Stimulated activated CD8-positive, alpha-beta memory T cell treated with anti-CD3 and anti-CD28 coated beads, Interleukin-4, amount 100 ng/mL, for 24 hours (primary cell): Measurements from ENCODE around the gene POMT1.
A peak's percentile ranks its signal among the peaks of the same experiment; 100 is the strongest.
"Not testable (repeated sequence)": the region's sequence is repeated elsewhere in the genome, so short reads cannot be mapped to it uniquely, and the experiment has no call there.

Experiments used
- DNase-seq: peaks from one replicate; pipeline ENCODE4 v3.0.0-alpha.2; 2020; ENCODE audit warnings: low read depth

POMT1 gene

GRCh38 chr9:131496844-131497405, 5.8 kb upstream of the POMT1 start:
- DNase-seq: no peak

GRCh38 chr9:131499254-131499767, 3.4 kb upstream of the POMT1 start:
- DNase-seq: no peak

DNA sequence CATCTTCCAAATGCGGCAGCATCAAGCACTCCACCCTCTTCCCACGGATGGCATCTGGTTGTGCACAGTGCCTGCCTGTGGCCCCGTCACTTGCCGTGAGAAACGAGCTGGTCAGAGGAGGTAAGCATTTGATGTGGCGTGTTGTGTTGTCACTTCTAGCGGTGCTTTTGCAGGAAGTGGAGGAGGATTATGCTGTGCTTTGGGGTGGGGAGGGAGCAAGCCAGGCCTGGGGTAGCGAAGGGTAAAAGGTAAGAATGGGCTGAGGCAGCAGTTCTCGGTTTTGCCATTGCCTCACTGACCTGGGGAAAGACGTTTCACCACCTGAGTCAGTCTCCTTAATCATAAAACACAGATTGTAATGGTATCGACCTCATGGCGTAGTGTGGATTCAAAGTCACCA, 2.3 kb upstream of the POMT1 start:
- DNase-seq: peak; percentile 51

DNA sequence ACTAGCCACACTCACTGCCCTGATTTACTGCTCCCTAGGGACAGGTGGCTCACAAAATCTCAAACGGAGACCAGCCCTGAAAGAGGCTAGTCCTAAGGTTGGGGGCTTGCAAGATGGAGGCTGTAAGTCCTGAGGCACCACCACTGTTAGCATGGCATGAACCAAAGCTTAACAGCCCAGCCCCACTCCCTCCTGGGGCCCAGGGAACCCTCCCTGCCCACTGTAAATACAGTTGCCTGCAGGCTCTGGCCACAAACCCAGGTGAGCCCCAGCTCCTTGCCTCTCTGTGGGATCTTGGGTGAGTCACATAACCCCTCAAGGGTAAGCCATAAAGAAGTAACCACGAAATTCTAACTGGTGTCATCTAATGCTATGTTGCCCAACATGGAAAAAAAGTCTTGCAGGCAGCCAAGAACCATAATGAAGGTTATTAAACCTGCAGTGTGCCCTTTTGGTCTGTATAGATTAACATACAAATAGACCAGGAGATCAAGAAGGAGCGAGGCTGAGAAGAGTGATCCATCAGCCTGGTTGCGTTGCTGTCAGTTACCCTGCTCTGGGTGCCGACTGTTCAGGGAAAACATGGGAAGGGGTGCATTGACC, 1.7 kb upstream of the POMT1 start:
- DNase-seq: peak; percentile 31

DNA sequence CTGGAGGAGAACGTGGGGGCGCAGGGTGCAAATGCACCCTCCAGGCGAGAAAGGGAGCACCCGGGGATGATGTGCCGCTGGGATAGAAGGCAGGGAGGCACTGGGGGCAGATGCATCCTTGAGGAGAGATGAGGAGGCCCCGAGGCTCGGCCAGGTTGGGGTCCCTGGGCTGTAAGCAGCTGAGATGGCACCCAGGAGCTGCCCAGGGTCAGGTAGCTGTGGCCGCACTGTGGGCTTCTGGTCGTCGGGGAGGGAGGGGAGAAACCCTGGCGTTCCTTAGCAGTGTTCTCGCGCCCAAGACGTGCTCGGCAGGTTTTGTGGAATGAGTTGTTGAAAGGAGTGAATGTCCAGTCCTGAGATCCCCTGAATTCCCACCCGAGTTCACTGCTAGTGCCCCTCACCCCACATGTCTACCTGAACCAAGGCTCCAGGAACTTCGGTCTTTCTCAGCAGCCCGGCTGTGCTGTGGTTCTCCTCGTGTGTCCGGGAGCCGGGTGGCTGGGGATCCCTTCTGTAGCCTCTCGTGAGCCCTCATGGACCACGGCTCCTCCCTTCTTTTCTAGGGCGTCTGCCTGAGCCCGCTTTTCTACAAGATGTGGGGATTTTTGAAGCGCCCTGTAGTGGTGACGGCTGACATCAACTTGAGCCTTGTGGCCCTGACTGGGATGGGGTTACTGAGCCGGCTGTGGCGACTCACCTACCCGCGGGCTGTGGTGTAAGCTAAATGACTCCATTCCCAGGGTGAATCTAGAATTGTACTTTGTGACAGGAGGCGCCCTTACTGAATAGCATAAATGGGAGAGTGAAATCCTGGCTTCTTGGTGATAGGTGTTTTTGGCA, 1.1 kb downstream of the POMT1 start:
- peak; percentile 51 for DNase-seq

DNA sequence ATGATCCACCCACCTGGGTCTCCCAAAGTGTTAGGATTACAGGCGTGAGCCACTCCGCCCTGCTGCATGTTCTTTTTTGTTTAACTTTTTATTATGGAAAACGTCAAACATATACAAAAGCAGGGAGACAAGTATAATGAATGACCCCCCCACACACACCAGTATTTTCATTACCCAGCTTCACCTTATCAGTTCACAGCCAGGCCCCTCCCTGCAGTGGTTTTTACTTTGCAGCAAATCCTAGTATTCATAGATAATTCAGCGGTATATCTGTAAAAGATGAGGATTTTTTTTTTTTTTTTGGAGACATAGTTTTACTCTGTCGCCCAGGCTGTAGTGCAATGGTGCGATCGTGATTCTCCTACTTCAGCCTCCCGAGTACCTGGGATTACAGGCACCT, 2.3 kb downstream of the POMT1 start:
- no peak for DNase-seq

DNA sequence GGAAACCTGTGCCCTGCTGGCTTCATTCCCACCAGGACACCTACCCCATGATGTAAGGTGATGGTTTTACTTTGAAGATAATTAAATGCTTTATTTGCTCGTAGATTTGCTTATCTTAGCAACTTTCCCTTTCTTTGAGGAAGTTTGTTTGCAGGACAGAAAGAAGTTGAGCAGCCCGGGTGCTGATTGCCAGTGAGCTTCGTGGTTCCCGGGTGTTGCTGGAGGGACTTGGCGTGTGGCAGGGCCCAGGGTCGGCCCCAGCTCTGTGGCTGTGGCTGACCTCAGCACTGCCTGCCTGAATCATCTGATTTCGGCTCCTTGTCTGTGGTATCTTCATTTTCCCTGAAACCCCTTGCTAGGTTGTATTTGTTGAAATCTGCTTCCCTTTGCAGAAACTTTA, 8.7 kb downstream of the POMT1 start:
- DNase-seq: no peak

GRCh38 chr9:131511880-131512279, 9.2 kb downstream of the POMT1 start:
- no peak for DNase-seq

DNA sequence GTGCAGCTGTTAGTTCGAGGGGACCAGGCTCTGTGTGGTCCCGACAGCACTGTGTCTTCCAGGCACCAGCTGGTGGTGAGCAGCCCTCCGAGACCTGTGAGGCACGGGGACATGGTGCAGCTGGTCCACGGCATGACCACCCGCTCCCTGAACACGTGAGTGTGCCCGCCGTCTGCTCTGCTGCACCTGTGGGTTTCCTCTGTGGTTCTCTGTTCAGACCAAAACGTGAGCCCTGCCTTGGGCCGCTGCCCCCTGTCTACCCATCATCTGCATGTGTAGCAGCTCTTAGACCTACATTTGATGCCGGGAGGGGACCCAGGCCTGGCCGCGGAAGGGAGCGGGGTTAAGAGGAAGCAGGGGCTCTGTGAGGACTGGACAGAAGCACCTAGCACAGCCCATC, 10.5 kb downstream of the POMT1 start:
- no peak for DNase-seq

DNA sequence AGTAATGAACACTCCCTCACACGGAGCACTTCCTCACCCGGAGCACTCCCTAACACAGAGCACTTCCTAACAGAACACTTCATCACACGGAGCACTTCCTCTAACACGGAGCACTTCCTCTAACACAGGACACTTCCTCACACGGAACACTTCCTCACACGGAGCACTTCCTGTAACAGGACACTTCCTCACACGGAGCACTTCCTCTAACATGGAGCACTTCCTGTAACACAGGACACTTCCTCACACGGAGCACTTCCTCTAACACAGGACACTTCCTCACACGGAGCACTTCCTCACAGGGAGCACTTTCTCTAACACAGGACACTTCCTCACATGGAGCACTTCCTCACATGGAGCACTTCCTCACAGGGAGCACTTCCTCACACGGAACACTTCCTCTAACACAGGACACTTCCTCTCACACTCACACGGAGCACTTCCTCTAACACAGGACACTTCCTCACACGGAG, 12.9 kb downstream of the POMT1 start:
- DNase-seq: not testable (repeated sequence)

DNA sequence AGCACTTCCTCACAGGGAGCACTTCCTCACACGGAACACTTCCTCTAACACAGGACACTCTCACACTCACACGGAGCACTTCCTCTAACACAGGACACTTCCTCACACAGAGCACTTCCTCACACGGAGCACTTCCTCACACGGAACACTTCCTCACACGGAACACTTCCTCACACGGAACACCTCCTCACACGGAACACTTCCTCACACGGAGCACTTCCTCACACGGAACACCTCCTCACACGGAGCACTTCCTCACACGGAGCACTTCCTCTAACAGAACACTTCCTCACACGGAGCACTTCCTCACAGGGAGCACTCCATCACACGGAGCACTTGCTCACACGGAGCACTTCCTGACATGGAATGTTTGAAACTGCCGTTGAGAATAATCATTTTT, 13.4 kb downstream of the POMT1 start:
- DNase-seq: no peak

GRCh38 chr9:131516930-131517329, 14.2 kb downstream of the POMT1 start:
- no peak for DNase-seq

DNA sequence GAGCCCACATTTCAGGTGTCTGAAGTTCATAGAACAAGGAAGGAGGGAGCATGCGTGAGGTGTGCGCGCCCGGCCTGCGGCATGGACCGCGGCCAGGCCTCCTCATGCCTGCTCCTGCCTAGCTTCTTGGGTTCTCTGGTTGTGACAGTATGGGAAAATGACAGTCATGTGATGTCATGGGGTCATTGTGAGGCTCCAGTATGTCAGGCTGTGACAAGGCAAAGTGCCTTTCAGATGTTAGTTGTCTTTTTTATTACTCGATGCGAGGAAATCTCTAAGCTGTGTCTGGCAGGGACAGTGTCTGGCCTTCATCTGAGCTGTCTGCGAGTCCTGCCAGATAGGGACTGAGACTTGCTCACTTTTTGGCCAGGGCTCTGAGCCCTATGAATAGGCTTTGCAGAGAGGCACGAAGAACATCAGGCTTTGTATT, 15.1 kb downstream of the POMT1 start:
- no peak for DNase-seq

GRCh38 chr9:131518553-131518952, 15.8 kb downstream of the POMT1 start:
- DNase-seq: no peak

DNA sequence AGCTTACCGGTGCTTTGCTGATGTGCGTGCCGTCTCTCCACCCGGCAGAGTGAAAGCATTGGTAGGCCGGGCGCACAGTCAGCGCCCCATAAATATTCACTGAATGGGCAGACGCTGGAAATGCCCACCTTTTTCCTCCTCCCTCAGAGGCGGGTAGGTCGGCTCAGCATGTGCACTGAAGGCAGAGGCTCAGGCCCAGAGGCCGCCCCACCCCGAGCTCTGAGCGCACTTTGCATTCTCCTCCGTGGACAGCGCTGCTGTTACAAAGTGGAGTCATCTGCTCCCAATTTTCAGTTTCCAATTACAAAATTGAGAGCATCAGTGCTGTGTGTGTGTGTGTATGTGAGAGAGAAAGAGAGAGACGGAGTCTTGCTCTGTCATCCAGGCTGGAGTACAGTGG, 17.8 kb downstream of the POMT1 start:
- DNase-seq: no peak

- DNase-seq: no peak
Measured at GRCh38 chr9:131521203-131521602, 18.5 kb downstream of the POMT1 start.

DNA sequence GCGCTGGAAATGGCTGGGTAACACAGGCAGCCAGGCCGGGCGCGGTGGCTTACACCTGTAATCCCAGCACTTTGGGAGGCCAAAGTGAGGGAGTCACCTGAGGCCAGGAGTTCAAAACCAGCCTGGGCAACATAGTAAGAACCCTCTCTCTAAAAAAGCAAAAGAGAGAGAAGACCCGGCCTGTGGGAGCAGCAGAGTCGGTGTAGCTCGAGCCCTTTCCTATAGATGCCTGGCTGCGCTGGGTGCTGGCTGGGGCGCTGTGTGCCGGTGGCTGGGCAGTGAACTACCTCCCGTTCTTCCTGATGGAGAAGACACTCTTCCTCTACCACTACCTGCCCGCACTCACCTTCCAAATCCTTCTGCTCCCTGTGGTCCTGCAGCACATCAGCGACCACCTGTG, 19.1 kb downstream of the POMT1 start:
- no peak for DNase-seq

DNA sequence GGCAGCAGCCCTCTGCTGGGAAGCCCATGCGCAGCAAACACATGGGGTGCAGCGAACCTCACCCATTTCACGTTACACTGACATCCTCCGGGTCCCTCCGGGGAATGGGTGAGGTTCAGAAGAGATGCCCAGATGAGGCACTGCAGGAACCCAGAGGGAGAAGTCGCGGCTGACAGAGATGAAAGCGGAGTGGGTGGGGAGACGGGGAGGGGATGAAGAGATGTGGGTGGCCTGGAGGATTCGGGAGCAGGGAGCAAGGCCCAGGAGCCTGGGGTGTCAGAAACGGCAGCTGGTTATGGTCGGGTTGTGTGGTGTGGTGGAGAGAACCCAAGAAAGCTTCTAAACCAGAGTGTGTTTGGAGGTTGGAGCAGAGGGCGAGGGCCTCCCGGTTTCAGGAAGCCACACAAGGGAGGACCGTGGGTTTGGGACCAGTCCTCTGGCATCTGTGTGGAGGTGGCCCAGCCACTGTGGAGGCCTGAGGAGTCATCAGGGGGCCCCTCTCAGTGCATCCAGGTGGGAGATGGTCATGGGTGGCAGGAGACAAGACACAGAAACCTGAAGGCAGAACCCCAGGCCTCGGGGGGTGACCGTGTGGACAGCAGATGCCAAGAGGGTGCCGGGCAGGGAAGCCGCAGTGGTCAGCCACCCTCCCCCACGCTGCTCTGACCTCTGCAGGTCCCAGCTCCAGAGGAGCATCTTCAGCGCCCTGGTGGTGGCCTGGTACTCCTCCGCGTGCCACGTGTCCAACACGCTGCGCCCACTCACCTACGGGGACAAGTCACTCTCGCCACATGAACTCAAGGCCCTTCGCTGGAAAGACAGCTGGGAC, 19.8 kb downstream of the POMT1 start:
- DNase-seq: no peak

DNA sequence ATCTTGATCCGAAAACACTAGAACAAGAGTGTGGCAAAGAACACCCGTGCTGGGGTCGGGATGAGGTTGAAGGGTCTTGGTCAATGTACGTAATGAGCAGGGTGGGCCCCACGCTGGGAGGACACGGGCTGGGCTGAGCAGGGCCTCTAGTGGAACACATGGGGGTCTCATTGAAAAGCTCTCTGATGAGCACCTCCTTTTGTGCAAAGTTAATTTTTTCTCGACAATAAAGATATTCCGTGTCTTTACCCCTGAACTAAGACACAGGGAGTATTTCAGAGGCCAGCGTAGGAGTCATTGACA, 20.3 kb downstream of the POMT1 start:
- no peak for DNase-seq

DNA sequence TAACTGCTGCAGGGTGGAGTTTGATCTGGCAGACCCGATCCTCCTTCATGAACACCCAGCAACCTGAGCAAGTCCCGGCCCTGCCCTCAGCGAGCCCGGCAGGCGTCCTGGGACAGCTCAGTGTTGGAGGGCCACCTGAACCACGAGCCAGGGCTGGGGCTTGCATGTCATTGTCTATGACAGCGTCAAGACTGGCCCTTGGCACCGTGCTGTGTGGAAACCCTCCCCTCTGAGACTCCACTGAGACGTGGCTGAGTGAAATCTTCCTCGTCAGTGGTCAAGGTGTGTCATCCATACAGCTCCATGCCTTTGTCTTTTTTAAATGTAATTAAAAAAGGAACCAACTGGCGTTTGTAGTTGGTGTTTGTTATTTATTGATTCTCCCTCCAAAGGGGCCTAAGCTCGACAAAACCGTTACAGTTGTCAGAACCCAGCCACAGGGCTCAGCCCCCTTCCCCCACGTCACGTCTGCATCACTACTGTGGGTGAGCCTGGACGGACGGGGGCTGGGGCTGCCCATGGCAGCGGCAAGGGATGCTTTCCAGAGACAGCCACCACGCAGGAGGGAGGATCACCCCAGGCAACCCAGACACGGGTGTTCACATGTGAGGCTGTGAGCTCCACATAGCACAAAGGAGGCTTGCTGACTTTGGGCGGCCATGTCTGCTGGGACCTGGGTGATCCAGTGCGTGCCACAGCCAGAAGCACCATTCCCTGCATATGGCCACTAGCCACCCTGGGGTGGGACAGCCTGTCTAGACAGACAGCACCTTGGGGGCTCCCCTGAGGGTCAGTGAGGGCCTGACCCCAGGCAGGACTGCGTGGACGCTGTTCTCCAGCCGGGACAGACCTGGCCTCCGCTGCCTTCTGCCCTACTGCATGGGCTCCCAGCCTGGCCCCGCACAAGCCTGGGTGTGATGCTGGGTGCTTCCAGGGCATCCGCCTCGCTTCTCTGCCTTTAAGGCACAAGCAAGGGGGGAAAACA, 21.0 kb downstream of the POMT1 start:
- DNase-seq: no peak

- DNase-seq: no peak
Measured at GRCh38 chr9:131524665-131525315, 22.1 kb downstream of the POMT1 start.
